Measurements from ENCODE around the gene CRELD2.

CRELD2 gene

GRCh38 chr22:49917974-49918910, at the start of gene CRELD2, which contains the start of gene ALG12:
CRELD2 (plus strand) TSS chr22:49918634; CDS start chr22:49918770, 136 bp downstream.
ALG12 (minus strand) TSS chr22:49918438; CDS start chr22:49913765, 4,673 bp downstream.
- no peak for TF ChIP-seq CTCF (IDR thresholded peaks at IDR 0.05)
- Histone ChIP-seq H3K9me3 (ENCODE audit: control insufficient read depth, low read length) (no peaks in the 10 kb centered on the region), H3K36me3 (ENCODE audit: control insufficient read depth, insufficient read depth, low read length) (no peaks in the 10 kb centered on the region), H3K79me2 (no peaks in the 10 kb centered on the region), H3K4me1 (no peaks in the 10 kb centered on the region), H3K27me3 (ENCODE audit: control insufficient read depth, insufficient read depth, low read length) (no peaks in the 10 kb centered on the region), H3K4me3 (ENCODE audit: low read depth, low read length) (peak within 1 kb of the TSS; percentile 92), H2AFZ (peak within 1 kb of the TSS; percentile 96), H3K4me2 (ENCODE audit: low read length) (peak within 1 kb of the TSS; percentile 97), H3K27ac (peak within 1 kb of the TSS; percentile 92), H3K9ac (peak within 1 kb of the TSS; percentile 87)

GRCh38 chr22:49869086-49869830, 49.2 kb upstream of the CRELD2 start:
- no peak overlapping the region for H2AFZ ChIP-seq
- no peaks in the 10 kb centered on the region for H3K4me1 ChIP-seq
- H3K79me2 ChIP-seq: peaks cover 10% of the 10 kb centered on the region
- no peaks in the 10 kb centered on the region for H3K36me3 ChIP-seq (ENCODE audit: control insufficient read depth, insufficient read depth, low read length)
- H3K27ac ChIP-seq: no peak overlapping the region
- no peak overlapping the region for H3K9ac ChIP-seq
- TF ChIP-seq CTCF (IDR thresholded peaks at IDR 0.05): no peak
- no peaks in the 10 kb centered on the region for H3K9me3 ChIP-seq (ENCODE audit: control insufficient read depth, low read length)
- no peaks in the 10 kb centered on the region for H3K27me3 ChIP-seq (ENCODE audit: control insufficient read depth, insufficient read depth, low read length)
- H3K4me2 ChIP-seq (ENCODE audit: low read length): no peak overlapping the region
- H3K4me3 ChIP-seq (ENCODE audit: low read depth, low read length): no peak overlapping the region

GRCh38 chr22:49869845-49870712, 48.4 kb upstream of the CRELD2 start:
- H3K4me1 ChIP-seq: no peaks in the 10 kb centered on the region
- no peak for TF ChIP-seq CTCF (IDR thresholded peaks at IDR 0.05)
- no peaks in the 10 kb centered on the region for H3K27me3 ChIP-seq (ENCODE audit: control insufficient read depth, insufficient read depth, low read length)
- H3K9me3 ChIP-seq (ENCODE audit: control insufficient read depth, low read length): no peaks in the 10 kb centered on the region
- H3K4me3 ChIP-seq (ENCODE audit: low read depth, low read length): no peak overlapping the region
- H3K27ac ChIP-seq: no peak overlapping the region
- H3K9ac ChIP-seq: no peak overlapping the region
- H2AFZ ChIP-seq: no peak overlapping the region
- H3K36me3 ChIP-seq (ENCODE audit: control insufficient read depth, insufficient read depth, low read length): no peaks in the 10 kb centered on the region
- peaks cover 10% of the 10 kb centered on the region for H3K79me2 ChIP-seq
- no peak overlapping the region for H3K4me2 ChIP-seq (ENCODE audit: low read length)

GRCh38 chr22:49871482-49871881, 47.0 kb upstream of the CRELD2 start:
- no peak overlapping the region for H3K9ac ChIP-seq
- H3K4me1 ChIP-seq: no peaks in the 10 kb centered on the region
- H2AFZ ChIP-seq: no peak overlapping the region
- no peak for TF ChIP-seq CTCF (IDR thresholded peaks at IDR 0.05)
- no peaks in the 10 kb centered on the region for H3K27me3 ChIP-seq (ENCODE audit: control insufficient read depth, insufficient read depth, low read length)
- no peak overlapping the region for H3K27ac ChIP-seq
- peaks cover 10% of the 10 kb centered on the region for H3K79me2 ChIP-seq
- no peak overlapping the region for H3K4me2 ChIP-seq (ENCODE audit: low read length)
- H3K4me3 ChIP-seq (ENCODE audit: low read depth, low read length): no peak overlapping the region
- H3K9me3 ChIP-seq (ENCODE audit: control insufficient read depth, low read length): no peaks in the 10 kb centered on the region
- H3K36me3 ChIP-seq (ENCODE audit: control insufficient read depth, insufficient read depth, low read length): no peaks in the 10 kb centered on the region

Measured in parathyroid adenoma (tissue), 2 donors.